Immature natural killer cell (primary cell): Measurements from ENCODE around the gene HSD17B14. TPM values are rescaled to one million over a fixed set of nuclear protein-coding genes. Genes with fewer than 3 reads are reported as not detected.
"Not testable (repeated sequence)": the region's sequence is repeated elsewhere in the genome, so short reads cannot be mapped to it uniquely, and the experiment has no call there.

Experiments
- DNase-seq, 3 donors: peaks; one replicate each; pipeline ENCODE4 v3.0.0; 2022; ENCODE audit warnings: mixed read lengths in 1 of 3
- H3K27ac Mint-ChIP-seq, 6 donors: one replicate each; pipeline ENCODE4 v1.8.0; 2020; ENCODE audit warnings: mixed read lengths in 6 of 6, mild to moderate bottlenecking in 5 of 6, inconsistent platforms in 4 of 6, moderate library complexity in 3 of 6
- H3K27me3 Mint-ChIP-seq, 3 donors: one replicate each; pipeline ENCODE4 v1.8.0; 2020 to 2021; ENCODE audit warnings: low read depth in 3 of 3, mild to moderate bottlenecking in 3 of 3, mixed read lengths in 3 of 3, moderate library complexity in 3 of 3, inconsistent platforms in 1 of 3
- H3K36me3 Mint-ChIP-seq, 3 donors: one replicate each; pipeline ENCODE4 v1.8.0; 2020; ENCODE audit warnings: mixed read lengths in 3 of 3, inconsistent platforms in 2 of 3, mild to moderate bottlenecking in 2 of 3
- H3K4me1 Mint-ChIP-seq, 2 donors: one replicate each; pipeline ENCODE4 v1.8.0; 2020; ENCODE audit warnings: inconsistent platforms in 2 of 2, mild to moderate bottlenecking in 2 of 2, mixed read lengths in 2 of 2, moderate library complexity in 1 of 2
- H3K4me3 Mint-ChIP-seq, 5 donors: one replicate each; pipeline ENCODE4 v1.8.0; 2020; ENCODE audit warnings: mild to moderate bottlenecking in 5 of 5, mixed read lengths in 5 of 5, inconsistent platforms in 3 of 5, moderate library complexity in 3 of 5
- H3K9me3 Mint-ChIP-seq, 6 donors: one replicate each; pipeline ENCODE4 v1.8.0; 2020; ENCODE audit warnings: mild to moderate bottlenecking in 6 of 6, mixed read lengths in 6 of 6, inconsistent platforms in 4 of 6, moderate library complexity in 3 of 6
- polyA plus RNA-seq, 3 donors: library from polyadenylated mRNA; unstranded; fragments of 300-500 nt; fragmentation: Illumina TruSeq; gene quantifications; one replicate each; pipeline ENCODE4 v1.2.3, GENCODE V29; 2021

HSD17B14 gene
- polyA plus RNA-seq, 3 donors from 2014 or later, result not detected

GRCh38 chr19:48768994-48769713 is 67.1 kb downstream of the HSD17B14 start:
- H3K36me3 Mint-ChIP-seq, result no peaks in the 10 kb centered on the region
- peaks cover 2 to 7% (median 3%) of the 10 kb centered on the region in 3 donors for H3K27me3 Mint-ChIP-seq
- H3K4me1 Mint-ChIP-seq, result no peaks in the 10 kb centered on the region
- no peak for DNase-seq
- no peak overlapping the region for H3K4me3 Mint-ChIP-seq
- H3K27ac Mint-ChIP-seq, result no peak overlapping the region
- no peaks in the 10 kb centered on the region for H3K9me3 Mint-ChIP-seq

- not testable (repeated sequence) for H3K4me1 Mint-ChIP-seq, H3K4me3 Mint-ChIP-seq
Measured at GRCh38 chr19:48768171-48768753, 68.0 kb downstream of the HSD17B14 start.

GRCh38 chr19:48765816-48766215 is 70.5 kb downstream of the HSD17B14 start:
- not testable (repeated sequence) for DNase-seq, H3K9me3 Mint-ChIP-seq, H3K4me3 Mint-ChIP-seq, H3K27ac Mint-ChIP-seq, H3K4me1 Mint-ChIP-seq, H3K36me3 Mint-ChIP-seq, H3K27me3 Mint-ChIP-seq

More at GRCh38 chr19:48768171-48768753, 68.0 kb downstream of the HSD17B14 start:
- H3K9me3 Mint-ChIP-seq, DNase-seq, H3K27me3 Mint-ChIP-seq, H3K36me3 Mint-ChIP-seq: not testable (repeated sequence)
- H3K27ac Mint-ChIP-seq, result peak overlapping the region in 1 of 6 donors; percentile 41

Other genes with a start within 250 kb of the HSD17B14 start
- not detected for gene SPACA4, start 229.7 kb downstream of the HSD17B14 start, polyA plus RNA-seq
- not detected for gene FAM83E, start 221.4 kb downstream of the HSD17B14 start, polyA plus RNA-seq
- gene RPL18, start 217.3 kb downstream of the HSD17B14 start, polyA plus RNA-seq, result 1,000 to 10,000 TPM in 1 of 3 donors, 100 to 1,000 TPM in 2; 938 to 1,525 (median 950) TPM
- gene SPHK2, start 217.0 kb downstream of the HSD17B14 start, polyA plus RNA-seq, result 10 to 100 TPM; 10.5 to 14.5 (median 14.1) TPM
- 10 to 100 TPM; 23.6 to 65.1 (median 26.3) TPM for gene DBP, start 199.1 kb downstream of the HSD17B14 start, polyA plus RNA-seq
- gene CA11, start 190.3 kb downstream of the HSD17B14 start, polyA plus RNA-seq, result 10 to 100 TPM in 1 of 3 donors, 1 to 10 TPM in 2; 1.8 to 16.4 (median 3.6) TPM
- gene NTN5, start 163.5 kb downstream of the HSD17B14 start, polyA plus RNA-seq, result under 1 TPM in 1 of 3 donors, not detected in 2; 0.46 TPM
- under 1 TPM in 1 of 3 donors, not detected in 2; 0.21 TPM for gene FUT2, start 140.5 kb downstream of the HSD17B14 start, polyA plus RNA-seq
- gene MAMSTR, start 116.8 kb downstream of the HSD17B14 start, polyA plus RNA-seq, result 1 to 10 TPM in 1 of 3 donors, under 1 TPM in 1, not detected in 1; 0.17 to 1.1 TPM
- under 1 TPM in 1 of 3 donors, not detected in 2; 0.10 TPM for gene RASIP1, start 95.9 kb downstream of the HSD17B14 start, polyA plus RNA-seq
- gene IZUMO1, start 89.6 kb downstream of the HSD17B14 start, polyA plus RNA-seq, result not detected
- gene FUT1, start 83.8 kb downstream of the HSD17B14 start, polyA plus RNA-seq, result not detected
- gene FGF21, start 81.0 kb downstream of the HSD17B14 start, polyA plus RNA-seq, result not detected
- 10 to 100 TPM; 18.0 to 21.3 (median 19.9) TPM for gene BCAT2, start 25.5 kb downstream of the HSD17B14 start, polyA plus RNA-seq
- gene PLEKHA4, start 32.1 kb upstream of the HSD17B14 start, polyA plus RNA-seq, result 1 to 10 TPM; 3.0 to 5.9 (median 4.8) TPM
- gene PPP1R15A, start 35.9 kb upstream of the HSD17B14 start, polyA plus RNA-seq, result 100 to 1,000 TPM in 1 of 3 donors, 10 to 100 TPM in 2; 41.7 to 149 (median 48.8) TPM
- gene TULP2, start 62.3 kb upstream of the HSD17B14 start, polyA plus RNA-seq, result not detected
- 100 to 1,000 TPM in 1 of 3 donors, 10 to 100 TPM in 2; 76.7 to 219 (median 89.7) TPM for gene NUCB1, start 63.8 kb upstream of the HSD17B14 start, polyA plus RNA-seq
- gene DHDH, start 97.2 kb upstream of the HSD17B14 start, polyA plus RNA-seq, result 1 to 10 TPM in 1 of 3 donors, not detected in 2; 1.3 TPM
- gene BAX, start 118.4 kb upstream of the HSD17B14 start, polyA plus RNA-seq, result 100 to 1,000 TPM in 2 of 3 donors, 10 to 100 TPM in 1; 88.6 to 137 (median 106) TPM
- 1,000 to 10,000 TPM; 3,472 to 4,403 (median 4,065) TPM for gene FTL, start 128.8 kb upstream of the HSD17B14 start, polyA plus RNA-seq
- 10 to 100 TPM; 16.0 to 40.3 (median 32.9) TPM for gene GYS1, start 156.8 kb upstream of the HSD17B14 start, polyA plus RNA-seq
- gene RUVBL2, start 157.4 kb upstream of the HSD17B14 start, polyA plus RNA-seq, result 10 to 100 TPM; 64.0 to 72.7 (median 64.2) TPM
- gene LHB, start 180.6 kb upstream of the HSD17B14 start, polyA plus RNA-seq, result not detected
- not detected for gene CGB3, start 187.8 kb upstream of the HSD17B14 start, polyA plus RNA-seq
- not detected for gene CGB2, start 195.4 kb upstream of the HSD17B14 start, polyA plus RNA-seq
- gene CGB1, start 200.4 kb upstream of the HSD17B14 start, polyA plus RNA-seq, result not detected
- not detected for gene CGB5, start 207.4 kb upstream of the HSD17B14 start, polyA plus RNA-seq
- gene CGB8, start 212.6 kb upstream of the HSD17B14 start, polyA plus RNA-seq, result not detected
- gene CGB7, start 221.3 kb upstream of the HSD17B14 start, polyA plus RNA-seq, result not detected
- not detected for gene NTF4, start 228.3 kb upstream of the HSD17B14 start, polyA plus RNA-seq
- not detected for gene KCNA7, start 236.2 kb upstream of the HSD17B14 start, polyA plus RNA-seq
- 10 to 100 TPM; 42.6 to 84.4 (median 48.8) TPM for gene SNRNP70, start 249.0 kb upstream of the HSD17B14 start, polyA plus RNA-seq